GM12878 (cell line): ENCODE measurements around the gene CYB5R2. TPM values are rescaled to one million over a fixed set of nuclear protein-coding genes. Genes with fewer than 3 reads are reported as not detected.

ENCODE experiments used
- ATAC-seq: fragments of 200-7000 bp; cut with Tn5 transposase; 3 replicates; pipeline ENCODE4 v1.9.1; 2020; ENCODE audit warnings: mild to moderate bottlenecking, moderate library complexity
- BruUV-seq: library from RNA; stranded (reverse); fragments of 400-500 nt; replicated peaks from 2 replicates; lab custom pipeline; 2021; lab: Mats Ljungman, UMichigan
- CTCF ChIA-PET: fragments of 300-600 bp; sonication (Branson Sonifier 250); formaldehyde crosslinking; extraction: SDS; loops from one replicate; lab custom pipeline; 2021; ENCODE audit warnings: inconsistent platforms; lab: Yijun Ruan, JAX
- POLR2A ChIA-PET: fragments of 350-600 bp; formaldehyde crosslinking; extraction: SDS; loops from one replicate; lab custom pipeline; 2021; ENCODE audit warnings: inconsistent platforms; lab: Charles Lee
- RAD21 ChIA-PET: fragments of 300-600 bp; sonication (Branson Sonifier 250); formaldehyde crosslinking; loops from one replicate; lab custom pipeline; 2023; ENCODE audit warnings: antibody characterized with exemption; ENCODE audit not compliant: unreplicated experiment; lab: Charles Lee
- SMC1A ChIA-PET: fragments of 300-600 bp; sonication (Branson Sonifier 250); formaldehyde crosslinking; loops from one replicate; lab custom pipeline; 2023; ENCODE audit not compliant: unreplicated experiment, uncharacterized antibody; lab: Charles Lee
- DNase-seq: peaks from one replicate; pipeline ENCODE4 v3.0.0-alpha.2; 2011; ENCODE audit warnings: low read depth, low spot score
- FAIRE-seq: peaks from 3 replicates; lab custom pipeline; 2011; peaks lifted over from hg19 to GRCh38; lab: Jason Lieb, UNC
- H2AFZ ChIP-seq: 2 replicates; pipeline ENCODE4 v1.6.0; 2011; ENCODE audit warnings: low read depth, low read length, control low read depth; ENCODE audit not compliant: control insufficient read depth
- H3K27ac ChIP-seq: 2 replicates; pipeline ENCODE4 v1.5.1; 2011; ENCODE audit warnings: control low read depth; ENCODE audit not compliant: control insufficient read depth, insufficient read depth
- H3K27me3 ChIP-seq, 2 experiments: replicated peaks in 1 of 2; 2 replicates each; pipeline versions ENCODE4 v1.6.0 to v1.6.1; 2011; ENCODE audit warnings: low read length in 1 of 2; ENCODE audit not compliant: control insufficient read depth in 2 of 2, insufficient read depth in 2 of 2
- H3K36me3 ChIP-seq, 2 experiments: 2 replicates each; pipeline ENCODE4 v1.5.1; 2011; ENCODE audit warnings: low read length in 1 of 2; ENCODE audit not compliant: control insufficient read depth in 2 of 2, insufficient read depth in 2 of 2
- H3K4me1 ChIP-seq: 2 replicates; pipeline ENCODE4 v1.6.1; 2011; ENCODE audit warnings: mild to moderate bottlenecking, low read length, moderate library complexity, mixed read lengths; ENCODE audit not compliant: control insufficient read depth, insufficient read depth
- H3K4me2 ChIP-seq: 2 replicates; pipeline ENCODE4 v1.6.0; 2011; ENCODE audit warnings: control low read depth; ENCODE audit not compliant: control insufficient read depth, insufficient read depth
- H3K4me3 ChIP-seq: fragments of 200-600 bp; sonication (generic); 2 replicates; pipeline ENCODE4 v1.5.1; 2016
- H3K79me2 ChIP-seq: 2 replicates; pipeline ENCODE4 v1.6.0; 2011; ENCODE audit warnings: low read length; ENCODE audit not compliant: control insufficient read depth, insufficient read depth
- H3K9ac ChIP-seq: 2 replicates; pipeline ENCODE4 v1.8.0; 2011; ENCODE audit warnings: low read length, control low read depth, mixed read lengths; ENCODE audit not compliant: control insufficient read depth, insufficient read depth
- H3K9me3 ChIP-seq: replicated peaks from 3 replicates; pipeline ENCODE4 v1.5.1; 2011; ENCODE audit warnings: mild to moderate bottlenecking, low read length; ENCODE audit not compliant: control insufficient read depth, insufficient read depth
- H4K20me1 ChIP-seq: 2 replicates; pipeline ENCODE4 v1.6.0; 2011; ENCODE audit not compliant: control insufficient read depth, insufficient read depth
- EP300 ChIP-seq, 2 experiments: fragments of 150-350 bp in 1 of 2; IDR thresholded peaks; 2 replicates each; pipeline ENCODE4 v1.6.1; 2011 to 2012; ENCODE audit warnings: low read depth in 2 of 2, low read length in 2 of 2, borderline replicate concordance in 1 of 2, improper control_type of control experiment in 1 of 2, inconsistent platforms in 1 of 2; ENCODE audit not compliant: control insufficient read depth in 1 of 2
- FOXM1 ChIP-seq: IDR thresholded peaks from 2 replicates; pipeline ENCODE4 v1.6.1; 2012; ENCODE audit warnings: low read depth, mild to moderate bottlenecking, inconsistent platforms, low read length, moderate library complexity
- IKZF1 ChIP-seq: fragments of 450-650 bp; conservative IDR thresholded peaks from 2 replicates; pipeline ENCODE4 v1.6.1; 2017; ENCODE audit warnings: antibody characterized with exemption, mild to moderate bottlenecking
- JUND ChIP-seq: IDR thresholded peaks from 2 replicates; pipeline ENCODE4 v1.6.1; 2012; ENCODE audit warnings: low read depth, mild to moderate bottlenecking, low read length, improper control_type of control experiment, moderate library complexity
- MLLT1 ChIP-seq: fragments of 450-650 bp; IDR thresholded peaks from 2 replicates; pipeline ENCODE4 v1.6.1; 2016; ENCODE audit warnings: mild to moderate bottlenecking
- NFXL1 ChIP-seq: fragments of 450-650 bp; IDR thresholded peaks from 2 replicates; pipeline ENCODE4 v1.6.1; 2017; ENCODE audit warnings: antibody characterized with exemption, mild to moderate bottlenecking, borderline replicate concordance
- NFYB ChIP-seq: IDR thresholded peaks from 2 replicates; pipeline ENCODE4 v1.6.1; 2011; ENCODE audit warnings: low read depth, mild to moderate bottlenecking, low read length, improper control_type of control experiment, moderate library complexity; ENCODE audit not compliant: insufficient read depth
- PBX3 ChIP-seq: IDR thresholded peaks from 2 replicates; pipeline ENCODE4 v1.6.1; 2011; ENCODE audit warnings: mild to moderate bottlenecking, low read depth, low read length, moderate library complexity; ENCODE audit not compliant: insufficient replicate concordance
- PKNOX1 ChIP-seq: fragments of 450-650 bp; IDR thresholded peaks from 2 replicates; pipeline ENCODE4 v1.6.1; 2016; ENCODE audit warnings: mild to moderate bottlenecking
- POLR2AphosphoS2 ChIP-seq: IDR thresholded peaks from 2 replicates; pipeline ENCODE4 v1.6.1; 2011; ENCODE audit warnings: low read depth, mild to moderate bottlenecking, low read length, improper control_type of control experiment, moderate library complexity
- RAD21 ChIP-seq: IDR thresholded peaks from 2 replicates; pipeline ENCODE4 v1.6.1; 2011; ENCODE audit warnings: mild to moderate bottlenecking, low read depth, low read length, moderate library complexity; ENCODE audit not compliant: insufficient read depth
- RBBP5 ChIP-seq: fragments of 200-600 bp; sonication (generic); conservative IDR thresholded peaks from 2 replicates; pipeline ENCODE4 v1.6.1; 2016
- RCOR1 ChIP-seq: conservative IDR thresholded peaks from 2 replicates; pipeline ENCODE4 v1.6.1; 2012; ENCODE audit warnings: low read depth, low read length, improper control_type of control experiment
- RELA ChIP-seq: fragments of 450-650 bp; IDR thresholded peaks from 2 replicates; pipeline ENCODE4 v1.8.0; 2014; ENCODE audit warnings: borderline replicate concordance; ENCODE audit not compliant: partially characterized antibody
- RUNX3 ChIP-seq: IDR thresholded peaks from 2 replicates; pipeline ENCODE4 v1.6.1; 2012; ENCODE audit warnings: low read length, inconsistent platforms
- SUZ12 ChIP-seq: fragments of 200-600 bp; sonication (generic); IDR thresholded peaks from one replicate; pipeline ENCODE4 v1.6.1; 2018; ENCODE audit warnings: antibody characterized with exemption, mild to moderate bottlenecking; ENCODE audit not compliant: unreplicated experiment
- ZNF274 ChIP-seq: IDR thresholded peaks from one replicate; pipeline ENCODE4 v1.8.0; 2011; ENCODE audit not compliant: insufficient read length, insufficient read depth
- ZZZ3 ChIP-seq: IDR thresholded peaks from 2 replicates; pipeline ENCODE4 v1.6.1; 2011; ENCODE audit warnings: low read depth; ENCODE audit not compliant: control insufficient read depth, insufficient read length
- WGBS: methylation state at CpG from one replicate; pipeline ENCODE4 v1.1.6; 2016; ENCODE audit warnings: low lambda C conversion rate; ENCODE audit not compliant: insufficient replicate concordance, insufficient coverage; ENCODE audit errors: missing lambda C conversion rate; 5-methylcytosine and 5-hydroxymethylcytosine counted together
- in situ Hi-C: fragments of 300-500 bp; cut with MboI; formaldehyde crosslinking; loops from 9 replicates; pipeline ENCODE4 v1.14.3; 2018; ENCODE audit warnings: mixed read lengths
- intact Hi-C: fragments of 100-400 bp; cut with micrococcal nuclease; formaldehyde crosslinking; loops from one replicate; pipeline ENCODE4 v1.14.2; 2022; ENCODE audit not compliant: unreplicated experiment
- polyA plus RNA-seq, 11 experiments: library from polyadenylated mRNA; depleted of rRNA in 4 of 11; unstranded in 6 of 11; stranded (reverse) in 5 of 11; fragments of >200 nt; fragmentation: Nextera tagmentation in 4 of 11; fragmentation: Illumina TruSeq in 1 of 11; extraction: Ambion mirVana in 4 of 11; extraction: Trizol in 1 of 11; gene quantifications; 1 replicate in 1 of 11; 2 replicates in 10 of 11; pipeline versions ENCODE4 v1.2.1 to v1.2.3, GENCODE V29; 2011 to 2016; ENCODE audit warnings: inconsistent platforms in 2 of 11, missing spikeins in 2 of 11, low read depth in 1 of 11
- total RNA-seq, 4 experiments: library from RNA; depleted of rRNA in 3 of 4; stranded (reverse); fragments of >200 nt in 3 of 4; fragmentation: Illumina TruSeq in 1 of 4; extraction: Trizol in 1 of 4; gene quantifications; 2 replicates each; pipeline versions ENCODE4 v1.2.1 to v1.2.3, GENCODE V29; 2013 to 2021
- TF ChIP-seq, protein P1 (sequence below): fragments of 450-650 bp; IDR thresholded peaks from 2 replicates; pipeline ENCODE4 v1.6.1; 2017; ENCODE audit warnings: mild to moderate bottlenecking, low read depth, inconsistent platforms; ENCODE audit not compliant: poor library complexity, severe bottlenecking

CYB5R2 gene
- total and polyA plus RNA-seq, 10 of the 15 experiments (the other 5 are each of a cell fraction or from before 2014, with no cell fraction given): 21.0 to 111 (median 70.4) TPM

- TF ChIP-seq PKNOX1 (no peak), RUNX3 (no peak), RELA (no peak), RCOR1 (no peak), ZZZ3 (no peak), MLLT1 (no peak), NFXL1 (no peak), NFYB (no peak), POLR2AphosphoS2 (no peak)
- TF ChIP-seq, all 136 proteins: peak for 0
These were observed 37.6 kb downstream of the CYB5R2 start (continued) for GRCh38 chr11:7635708-7636107.

- no TSS peak for BruUV-seq
- RAD21 ChIA-PET: no interaction called here
- TF ChIP-seq ZNF274 (no peak), RBBP5 (no peak), NFYB (no peak), RAD21 (no peak), EP300 (IDR thresholded peaks at IDR 0.05; ENCODE audit: borderline replicate concordance in 1 of 2, control insufficient read depth in 1 of 2, low read depth in 2 of 2, low read length in 2 of 2) (no peak), PBX3 (no peak), FOXM1 (no peak), IKZF1 (no peak), SUZ12 (no peak), JUND (no peak)
- TF ChIP-seq, protein P1, sequence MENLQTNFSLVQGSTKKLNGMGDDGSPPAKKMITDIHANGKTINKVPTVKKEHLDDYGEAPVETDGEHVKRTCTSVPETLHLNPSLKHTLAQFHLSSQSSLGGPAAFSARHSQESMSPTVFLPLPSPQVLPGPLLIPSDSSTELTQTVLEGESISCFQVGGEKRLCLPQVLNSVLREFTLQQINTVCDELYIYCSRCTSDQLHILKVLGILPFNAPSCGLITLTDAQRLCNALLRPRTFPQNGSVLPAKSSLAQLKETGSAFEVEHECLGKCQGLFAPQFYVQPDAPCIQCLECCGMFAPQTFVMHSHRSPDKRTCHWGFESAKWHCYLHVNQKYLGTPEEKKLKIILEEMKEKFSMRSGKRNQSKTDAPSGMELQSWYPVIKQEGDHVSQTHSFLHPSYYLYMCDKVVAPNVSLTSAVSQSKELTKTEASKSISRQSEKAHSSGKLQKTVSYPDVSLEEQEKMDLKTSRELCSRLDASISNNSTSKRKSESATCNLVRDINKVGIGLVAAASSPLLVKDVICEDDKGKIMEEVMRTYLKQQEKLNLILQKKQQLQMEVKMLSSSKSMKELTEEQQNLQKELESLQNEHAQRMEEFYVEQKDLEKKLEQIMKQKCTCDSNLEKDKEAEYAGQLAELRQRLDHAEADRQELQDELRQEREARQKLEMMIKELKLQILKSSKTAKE: no peak
These were observed 38.2 kb downstream of the CYB5R2 start for GRCh38 chr11:7635137-7635536.

More at GRCh38 chr11:7635137-7635536, 38.2 kb downstream of the CYB5R2 start:
- FAIRE-seq (no peak), DNase-seq (no peak), ATAC-seq (no peak)
- Histone ChIP-seq H3K79me2 (no peaks in the 10 kb centered on the region), H3K9ac (no peak overlapping the region), H3K4me1 (peaks cover 3% of the 10 kb centered on the region; the same call in 1 of the 2 replicates), H3K36me3 (peaks cover 17 to 43% of the 10 kb centered on the region in 2 experiments), H4K20me1 (no peaks in the 10 kb centered on the region; the same call in 1 of the 2 replicates), H3K9me3 (no peaks in the 10 kb centered on the region), H3K4me3 (no peak overlapping the region), H2AFZ (no peak overlapping the region), H3K27me3 (no peaks in the 10 kb centered on the region), H3K27ac (no peak overlapping the region), H3K4me2 (no peak overlapping the region)
- CTCF ChIA-PET: no interaction called here
- intact Hi-C loops: no loop called here
- in situ Hi-C loops: no loop called here
- SMC1A ChIA-PET: no interaction called here
- POLR2A ChIA-PET: no interaction called here
- 91% methylated on average over 4 of the region's 4 CpGs for WGBS
